Measurements from ENCODE around the gene NFYC.

The NFYC gene

DNA sequence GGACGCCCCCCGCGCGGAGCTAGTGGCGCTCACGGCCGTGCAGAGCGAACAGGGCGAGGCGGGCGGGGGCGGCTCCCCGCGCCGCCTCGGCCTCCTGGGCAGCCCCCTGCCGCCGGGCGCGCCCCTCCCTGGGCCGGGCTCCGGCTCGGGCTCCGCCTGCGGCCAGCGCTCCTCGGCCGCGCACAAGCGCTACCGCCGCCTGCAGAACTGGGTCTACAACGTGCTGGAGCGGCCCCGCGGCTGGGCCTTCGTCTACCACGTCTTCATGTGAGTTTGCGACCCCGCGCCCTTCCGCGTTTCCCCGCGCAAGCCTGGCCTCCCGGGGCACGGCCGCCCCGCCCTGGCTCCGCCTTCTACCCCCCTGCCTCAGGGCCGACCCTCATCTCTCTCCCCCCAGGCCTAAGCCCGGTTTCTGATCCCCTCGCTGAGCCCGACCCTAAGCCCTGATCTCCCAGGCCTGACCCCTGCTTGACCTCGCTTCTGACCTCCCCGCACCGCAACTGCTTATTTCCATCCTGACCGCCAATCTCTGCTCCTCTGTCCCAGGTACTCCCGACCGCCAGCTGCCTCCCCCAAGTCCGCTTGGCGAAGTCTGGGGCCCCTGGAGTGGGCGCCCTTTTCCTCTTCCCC lies 92.8 kb downstream of the NFYC start:
- no peak for DNase-seq

DNA sequence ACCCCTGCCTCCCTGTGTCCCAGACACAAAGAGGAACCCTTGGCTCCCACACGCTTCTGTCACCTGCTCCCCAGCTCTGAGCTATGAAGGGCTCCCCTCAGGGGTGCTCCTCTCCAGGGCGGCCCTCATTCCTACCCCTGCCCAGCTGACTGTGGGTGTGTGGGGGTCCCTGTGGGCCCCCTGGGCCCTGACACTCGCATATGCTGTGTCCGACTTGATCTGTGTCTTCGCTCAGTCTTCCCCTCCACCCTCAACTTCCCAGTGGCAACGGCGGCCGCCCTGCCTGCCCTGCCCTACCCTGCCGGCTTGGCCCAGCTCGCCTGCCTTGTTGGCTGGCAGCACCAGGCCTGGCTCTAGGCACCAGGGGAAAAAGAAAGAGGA lies 93.3 kb downstream of the NFYC start:
- DNase-seq = no peak

DNA sequence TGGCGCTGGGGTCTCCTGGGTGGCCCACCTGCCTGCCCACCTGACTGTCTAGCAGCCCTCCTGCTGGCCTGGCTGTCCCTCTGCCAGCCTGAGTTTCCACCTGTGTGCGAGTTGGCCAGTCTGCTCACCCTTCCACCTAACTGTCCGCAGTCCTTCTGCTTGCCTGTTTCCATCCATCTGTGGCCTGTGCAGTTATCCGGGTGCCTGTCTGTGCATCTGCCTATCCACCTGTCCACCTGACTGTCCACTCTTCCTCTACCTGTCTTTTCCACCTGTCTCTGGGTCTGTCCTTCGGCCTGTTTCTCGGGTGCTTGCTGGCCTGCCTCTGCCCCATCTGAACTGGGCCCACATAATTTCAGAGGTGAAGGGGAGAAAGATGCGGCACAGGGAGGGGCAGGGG lies 93.9 kb downstream of the NFYC start:
- DNase-seq = no peak

DNA sequence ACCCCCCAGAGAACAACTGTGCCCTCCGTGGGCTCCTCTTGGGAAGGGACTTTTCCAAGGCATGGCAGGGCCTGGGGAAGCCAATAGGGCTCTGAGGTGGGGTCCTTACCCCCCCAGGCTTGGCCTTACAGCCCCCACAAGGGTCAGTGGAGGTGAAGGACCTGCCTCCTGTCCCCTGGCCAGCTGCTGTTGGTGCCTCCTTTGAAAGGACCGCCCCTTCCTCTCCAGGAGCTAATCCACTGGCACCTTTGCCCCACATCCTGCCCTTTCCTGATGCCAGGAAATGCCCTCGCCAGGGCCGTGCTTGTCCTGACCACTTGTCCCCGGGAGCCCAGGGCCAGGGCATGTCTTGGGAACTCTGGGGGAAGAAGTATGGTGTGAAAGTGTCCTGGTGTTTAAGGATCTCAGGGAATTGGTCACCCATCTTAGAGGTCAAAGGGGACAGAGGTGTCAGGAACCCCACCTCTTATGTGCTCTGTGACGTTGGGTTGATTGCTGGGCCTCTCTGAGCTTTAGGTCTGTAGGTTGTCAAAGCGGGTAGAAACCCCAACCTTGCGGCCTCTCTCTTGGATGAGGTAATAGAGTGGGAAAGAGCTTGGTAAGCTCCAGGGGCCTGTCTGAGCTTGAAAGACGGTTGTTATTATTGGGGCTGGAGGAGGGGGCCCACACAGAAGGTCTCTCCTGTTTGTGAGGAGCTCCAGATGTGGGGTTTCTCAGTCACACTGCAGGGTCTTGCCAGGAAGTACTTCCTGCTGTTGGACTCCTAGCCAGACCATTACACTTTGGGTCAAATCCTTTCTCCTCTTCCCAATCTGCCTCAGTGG lies 94.9 kb downstream of the NFYC start:
- no peak for DNase-seq

DNA sequence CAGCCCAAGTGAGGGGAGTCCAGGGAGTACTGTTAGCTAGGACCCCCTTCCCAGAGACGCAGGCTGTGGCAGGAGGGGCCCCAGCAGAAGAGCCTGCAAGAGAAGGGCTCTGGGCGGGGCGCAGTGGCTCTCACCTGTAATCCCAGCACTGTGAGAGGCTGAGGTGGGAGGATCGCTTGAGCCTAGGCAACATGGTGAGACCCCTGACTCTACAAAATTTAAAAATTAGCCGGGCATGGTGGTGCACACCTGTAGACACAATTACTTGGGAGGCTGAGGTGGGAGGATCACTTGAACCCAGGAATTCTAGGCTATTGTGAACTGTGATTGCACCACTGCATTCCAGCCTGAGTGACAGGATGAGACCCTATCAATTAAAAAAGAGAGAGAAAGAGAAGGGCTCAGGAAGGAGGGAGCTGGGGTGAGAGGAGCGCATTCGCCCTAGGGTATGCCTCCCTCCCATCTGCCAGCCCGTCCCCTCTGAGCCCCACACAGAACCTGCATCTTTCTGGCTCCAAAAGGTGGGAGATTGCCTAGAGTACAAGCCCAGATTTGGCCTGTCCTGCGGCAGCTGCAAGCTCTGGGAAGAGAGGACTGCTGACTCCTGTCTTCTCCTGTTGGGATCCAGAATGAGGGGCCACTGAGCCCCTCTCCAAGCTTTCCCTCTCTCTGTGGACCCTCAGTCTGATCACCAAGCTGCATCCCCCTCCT lies 95.6 kb downstream of the NFYC start:
- DNase-seq = no peak

DNA sequence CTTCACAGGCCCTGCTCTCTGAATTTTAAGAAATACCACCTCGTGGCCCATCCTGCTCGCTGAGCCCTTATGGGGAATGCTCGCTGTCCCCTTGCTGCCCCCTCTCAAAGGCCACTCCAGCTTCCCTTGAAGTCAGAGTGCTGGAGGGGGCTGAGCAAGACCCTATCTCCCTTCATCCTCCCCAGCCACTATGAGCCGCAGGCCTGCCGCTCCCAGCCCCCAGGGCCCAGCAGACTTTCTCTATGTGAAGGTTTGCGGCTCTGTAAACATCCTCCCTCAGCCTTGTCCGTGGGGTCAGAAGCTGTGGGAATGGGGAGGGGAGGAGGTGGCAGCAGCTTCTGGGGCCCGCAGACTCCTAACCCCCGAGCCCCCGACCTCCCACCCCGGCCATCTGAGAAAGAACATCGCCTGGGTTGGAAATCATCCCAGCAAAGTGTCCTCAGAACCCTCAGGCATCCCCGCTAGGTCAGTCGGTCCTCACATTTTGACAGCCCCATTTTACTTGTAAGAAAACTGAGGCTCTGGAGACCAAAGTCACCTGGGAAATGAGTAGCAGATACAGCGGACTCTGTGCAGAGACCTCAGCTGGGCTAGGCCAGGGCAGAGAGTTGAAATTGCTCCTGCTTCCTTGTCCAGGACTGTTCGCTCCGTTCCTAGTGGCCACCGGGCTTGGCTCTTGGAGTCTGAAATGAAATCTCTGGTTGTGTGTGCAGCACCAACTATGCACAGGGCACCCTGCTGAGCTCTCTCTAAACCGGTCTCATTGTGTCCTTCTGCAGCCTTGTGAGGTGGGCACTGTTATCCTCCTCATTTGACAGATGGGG lies 96.4 kb downstream of the NFYC start:
- DNase-seq = no peak

DNA sequence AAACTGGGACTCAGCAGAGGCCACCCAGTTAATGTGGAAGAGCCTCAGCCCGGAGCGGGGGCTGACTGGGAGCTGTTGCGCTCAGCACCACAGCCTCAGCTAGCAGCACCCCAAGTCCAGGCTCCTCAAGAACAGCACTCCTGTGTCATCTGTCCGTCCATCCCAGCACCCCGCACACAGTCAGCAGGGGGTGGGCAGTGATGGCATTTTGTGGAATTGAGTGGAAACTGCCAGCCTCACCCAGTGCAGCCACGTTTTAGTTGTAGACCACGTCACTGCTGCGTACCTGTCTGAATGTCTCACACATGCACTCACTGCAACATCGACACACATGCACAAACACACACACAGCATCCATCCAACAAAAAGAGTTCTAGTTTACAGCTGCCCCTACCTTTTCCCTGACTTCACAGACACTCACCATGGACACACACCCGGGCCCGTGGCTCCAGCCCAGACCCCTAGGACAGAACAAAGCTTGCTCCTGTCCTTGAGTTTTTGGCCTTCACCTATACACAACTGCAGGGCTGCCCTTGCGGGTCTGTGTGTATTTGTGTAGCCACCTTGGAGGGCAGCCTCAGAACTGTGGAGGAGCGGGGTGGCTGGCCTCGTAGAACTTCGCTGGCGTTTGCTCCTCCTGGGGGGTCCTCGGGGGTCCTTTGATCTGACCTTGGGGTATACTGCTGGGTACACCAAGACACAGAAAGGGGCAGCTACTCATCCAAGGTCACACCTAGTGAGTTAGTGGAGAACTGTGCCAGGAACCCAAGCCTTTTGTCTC lies 97.2 kb downstream of the NFYC start:
- DNase-seq = no peak

DNA sequence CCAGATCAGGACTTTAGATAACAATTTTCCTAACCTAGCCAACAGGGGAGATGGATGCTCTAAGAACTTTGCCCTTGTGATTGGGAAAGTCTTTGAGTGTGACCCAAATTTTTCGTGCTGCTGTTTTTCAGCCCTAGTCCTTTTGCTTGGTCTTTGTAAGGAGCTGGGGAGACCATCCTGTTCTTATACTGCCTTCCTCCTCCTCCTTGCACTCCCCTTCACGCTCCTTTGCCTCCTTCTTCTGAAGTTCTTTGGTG lies 97.8 kb downstream of the NFYC start:
- DNase-seq = no peak

DNA sequence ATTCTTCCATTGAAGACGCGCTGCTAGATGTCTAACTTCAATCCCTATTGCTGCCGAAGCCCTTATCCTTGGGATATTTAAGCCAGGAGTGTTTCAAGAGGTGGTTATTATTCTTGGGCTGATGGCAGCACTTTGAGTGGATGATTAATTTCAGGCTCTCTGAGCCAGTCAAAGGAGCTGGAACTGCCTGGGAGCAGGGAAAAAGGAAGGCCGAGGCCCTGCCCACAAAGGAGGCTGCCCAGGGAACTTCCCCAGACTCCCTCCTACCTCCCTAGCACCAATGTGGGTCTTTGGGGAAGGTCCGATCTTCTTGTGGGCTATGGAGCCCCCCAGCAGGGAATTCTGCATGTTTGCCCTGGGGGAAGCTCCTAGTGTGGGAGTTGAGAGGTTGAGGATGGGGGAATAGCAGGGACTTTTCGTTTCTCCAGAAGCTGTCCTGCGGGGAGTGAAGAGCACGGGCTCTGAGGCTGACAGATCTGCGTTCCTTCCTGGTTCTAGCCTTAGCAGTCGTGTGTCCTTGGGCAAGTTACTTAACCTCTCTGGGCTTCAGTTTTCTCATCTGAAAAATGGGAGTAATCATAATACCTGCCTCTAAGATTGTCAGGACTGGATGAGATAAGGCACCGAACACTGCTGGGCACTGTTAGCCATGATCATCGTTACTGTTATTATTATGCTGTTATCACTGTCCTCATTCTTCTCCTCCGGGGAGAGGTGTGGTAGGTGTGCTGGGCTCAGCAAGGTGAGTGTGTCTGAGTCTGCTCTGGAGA lies 98.3 kb downstream of the NFYC start:
- no peak for DNase-seq

DNA sequence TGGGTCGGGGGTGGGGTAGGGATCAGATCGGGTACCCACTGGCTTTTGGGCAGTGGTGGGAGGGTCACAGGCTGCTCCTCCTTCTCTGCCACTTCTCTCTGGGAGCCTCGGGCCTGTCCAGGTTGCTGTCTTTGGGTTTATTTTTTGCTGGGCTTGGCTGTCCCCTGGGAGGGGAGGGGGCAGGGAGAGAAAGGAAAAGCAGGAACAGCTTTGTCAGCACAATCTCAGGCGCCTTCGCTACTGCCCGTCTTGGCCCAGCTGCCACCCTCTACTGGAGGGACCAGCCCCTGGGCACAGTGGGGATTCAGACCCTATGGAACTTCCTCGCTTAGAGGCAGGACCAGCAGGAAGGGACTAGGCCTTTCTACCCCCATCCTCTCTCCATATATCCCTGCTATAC lies 100.5 kb downstream of the NFYC start:
- no peak for DNase-seq

DNA sequence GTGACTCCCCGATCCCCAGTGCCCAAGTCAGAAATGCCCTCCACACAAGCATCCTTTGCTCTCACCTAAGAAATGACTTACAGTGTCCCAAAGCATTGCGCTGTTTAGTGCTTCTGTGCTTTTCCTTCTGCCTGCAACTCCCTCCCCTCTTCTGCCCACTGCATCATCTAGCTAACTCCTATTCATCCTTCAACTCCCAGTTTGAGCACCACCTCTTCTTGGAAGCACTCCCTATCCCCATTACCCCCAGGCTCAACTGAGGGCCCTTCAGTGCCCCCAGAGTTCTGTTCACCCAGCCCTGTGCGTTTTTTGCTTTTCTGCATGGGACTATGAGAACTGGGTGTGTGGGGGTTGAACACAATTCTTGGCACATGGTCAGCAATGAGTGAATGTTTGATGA lies 102.1 kb downstream of the NFYC start:
- no peak for DNase-seq

DNA sequence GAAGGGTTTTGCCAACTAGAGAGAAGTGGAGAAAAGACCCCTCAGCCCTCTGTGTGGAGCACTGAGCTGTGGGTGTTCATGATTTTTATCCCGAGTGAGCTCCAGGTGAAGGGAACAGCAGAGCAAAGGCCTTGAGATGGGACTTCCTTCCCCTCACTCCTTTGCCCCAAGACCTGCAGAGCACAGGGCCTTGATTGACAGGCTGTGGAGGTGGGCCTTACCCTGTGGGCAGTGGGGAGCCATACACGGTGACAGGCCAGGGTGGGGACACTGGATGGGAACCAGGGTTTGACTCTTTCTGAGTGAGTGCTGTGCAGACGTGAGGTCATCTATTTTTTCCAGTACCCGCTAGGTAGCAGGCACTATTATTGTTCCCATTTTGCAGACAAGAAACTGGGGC lies 102.5 kb downstream of the NFYC start:
- DNase-seq = no peak

DNA sequence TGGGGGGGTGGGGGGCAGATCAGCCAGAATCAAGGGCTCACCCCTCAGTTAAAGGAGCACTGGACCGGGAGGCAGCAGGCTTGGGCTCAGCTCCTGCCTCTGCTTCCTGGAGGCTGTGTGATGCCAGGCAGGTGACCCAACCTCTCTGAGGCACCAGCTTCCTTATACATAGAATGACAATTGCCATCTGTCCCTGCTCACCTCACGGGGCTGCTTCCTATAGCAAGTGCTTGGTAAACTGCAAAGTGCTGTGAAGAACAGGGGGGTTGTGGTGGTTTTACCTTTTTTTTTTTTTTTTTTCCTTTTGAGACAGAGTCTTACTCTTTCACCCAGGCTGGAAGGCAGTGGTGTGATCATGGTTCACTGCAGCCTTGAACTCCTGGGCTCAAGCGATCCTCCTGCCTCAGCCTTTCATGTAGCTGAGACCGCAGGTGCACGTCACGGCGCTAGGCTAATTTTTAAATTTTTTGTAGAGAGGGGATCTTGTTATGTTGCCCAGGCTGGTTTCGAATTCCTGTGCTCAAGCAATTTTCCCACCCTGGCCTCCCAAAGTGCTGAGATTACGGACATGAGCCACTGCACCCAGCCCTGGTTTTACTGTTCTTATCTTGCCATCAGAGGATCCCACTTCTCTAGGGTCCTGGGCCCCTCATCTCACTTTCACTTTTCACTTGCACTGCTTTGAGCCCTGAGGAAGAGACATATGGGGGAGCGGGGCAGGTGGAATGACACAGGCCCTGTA lies 103.6 kb downstream of the NFYC start:
- no peak for DNase-seq

DNA sequence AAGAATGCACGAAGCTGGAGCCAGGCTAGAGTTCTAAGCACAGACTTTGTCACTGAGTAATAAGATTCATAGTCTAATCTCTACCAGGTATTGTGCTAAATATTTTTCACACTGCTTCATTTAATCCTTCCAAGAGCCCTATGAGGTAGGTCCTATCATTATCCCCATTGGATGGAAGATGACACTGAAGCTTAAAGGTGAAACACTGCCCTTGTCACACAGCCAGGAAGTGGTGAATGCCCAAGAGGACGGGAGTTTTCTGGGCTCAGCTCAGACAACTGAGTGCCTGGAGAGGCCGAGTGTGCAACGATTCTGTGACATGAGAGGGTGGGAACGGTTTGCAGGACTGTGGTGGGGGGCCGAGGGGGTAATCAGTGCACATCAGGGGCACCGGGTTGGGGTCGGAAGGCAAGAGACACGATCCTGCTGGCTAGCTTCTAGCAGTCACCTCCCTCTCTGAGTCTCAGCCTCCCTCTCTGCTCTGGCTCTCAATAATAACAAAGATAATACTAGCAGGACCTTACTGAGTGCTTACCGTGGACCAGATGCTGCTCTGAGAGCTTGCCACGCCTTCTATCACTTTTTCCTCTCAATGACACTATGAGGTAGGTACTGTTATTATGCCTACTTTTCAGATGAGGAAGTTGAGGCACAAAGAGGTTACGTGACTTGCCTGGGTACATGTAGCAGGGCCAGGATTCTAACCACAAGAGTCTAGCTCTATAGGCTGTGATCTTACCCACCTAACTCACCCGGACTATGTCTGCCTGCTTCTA lies 104.5 kb downstream of the NFYC start:
- DNase-seq = no peak

DNA sequence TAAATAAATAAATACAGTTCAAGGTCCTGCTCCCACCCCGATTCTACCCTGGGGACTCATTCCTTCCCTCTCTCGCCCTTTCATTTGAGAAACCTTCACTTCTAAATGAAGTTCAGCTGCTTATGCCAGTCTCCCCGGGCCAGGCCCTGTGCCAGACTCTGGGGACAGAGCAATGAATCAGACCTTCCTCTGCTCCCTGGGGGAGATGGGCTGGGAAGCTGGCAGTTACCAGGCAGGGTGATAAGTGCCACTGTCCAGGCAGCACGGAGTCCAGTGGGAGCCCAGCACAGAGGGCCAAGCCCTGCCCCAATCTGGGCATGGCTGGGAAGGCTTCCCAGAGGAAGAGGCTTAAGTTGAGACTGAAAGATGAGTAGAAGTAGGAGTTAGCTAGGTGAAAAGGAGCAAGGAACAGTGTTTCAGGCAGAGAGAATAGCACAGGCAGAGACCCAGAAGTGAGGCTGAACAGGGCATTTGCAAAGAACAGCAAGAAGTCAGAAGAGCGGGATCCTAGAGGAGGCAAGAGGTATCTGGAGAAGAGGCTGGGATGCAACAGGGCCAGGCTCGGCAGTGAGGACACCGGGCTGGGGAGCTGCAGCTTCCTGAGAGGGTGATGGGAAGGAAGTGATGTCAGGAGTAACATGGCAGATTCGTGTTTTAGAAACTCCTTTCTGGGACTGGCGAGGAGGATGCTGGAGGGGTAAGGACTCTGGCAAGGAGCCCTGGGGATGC lies 105.6 kb downstream of the NFYC start:
- no peak for DNase-seq

DNA sequence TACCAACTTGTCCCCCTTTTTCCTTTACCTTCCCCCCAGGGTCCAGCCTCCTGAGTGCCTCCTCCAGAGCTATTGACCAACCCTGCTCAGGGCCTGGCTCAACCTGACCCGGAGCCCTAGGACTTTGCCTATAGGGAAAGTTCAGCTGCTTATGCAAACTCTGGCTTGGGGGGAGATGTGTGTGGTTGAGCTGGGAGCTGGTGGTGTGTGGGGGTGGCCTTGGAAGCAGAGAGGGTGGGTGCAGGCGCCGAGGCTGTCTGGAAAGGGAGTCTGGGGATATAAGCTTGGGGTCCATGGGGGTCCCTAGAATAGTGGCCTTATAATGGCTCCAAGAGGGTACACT lies 106.1 kb downstream of the NFYC start:
- no peak for DNase-seq

DNA sequence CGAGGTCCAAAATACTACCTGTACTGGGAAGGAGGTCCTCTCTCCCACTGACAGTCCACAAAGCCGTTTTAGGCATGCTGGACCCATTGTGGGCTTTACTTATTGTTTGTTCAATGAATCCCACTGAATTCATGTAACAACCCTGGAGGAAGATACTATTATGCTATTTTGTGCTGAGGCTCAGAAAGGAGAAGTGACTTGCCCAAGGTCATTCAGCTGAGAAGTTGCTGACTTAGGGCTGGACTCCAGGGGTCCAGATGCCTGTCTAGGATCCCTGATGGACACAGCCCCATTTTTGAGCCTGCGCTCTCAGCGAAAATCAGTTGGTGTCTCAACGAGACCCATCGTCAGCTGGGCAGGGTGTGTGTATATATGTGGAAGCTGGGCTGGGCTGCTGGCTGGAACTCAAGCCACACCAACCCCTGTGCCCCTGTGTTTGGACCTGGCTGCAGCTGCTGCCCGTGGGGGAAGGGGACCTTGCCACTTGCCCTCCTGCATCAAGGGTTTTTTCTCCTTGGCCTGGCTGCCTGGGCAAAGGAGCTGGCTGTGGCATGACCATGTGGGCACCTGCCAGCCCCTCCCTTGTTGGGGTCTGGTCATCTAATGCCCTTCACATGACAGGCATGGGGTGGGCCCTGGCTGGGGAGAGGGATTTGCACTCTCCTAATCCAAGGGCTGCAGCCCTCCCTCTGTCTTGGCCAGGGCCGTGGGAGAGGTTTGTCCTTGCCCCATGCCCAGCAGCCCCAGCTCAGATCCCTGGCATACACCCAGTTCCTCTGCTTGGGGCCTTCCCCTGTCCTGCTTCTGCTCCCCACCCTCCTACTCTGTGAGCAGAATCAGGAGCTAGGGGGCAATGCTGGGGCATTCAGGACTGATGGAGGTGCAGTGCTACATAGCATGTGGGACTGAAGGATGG lies 107.1 kb downstream of the NFYC start:
- no peak for DNase-seq

DNA sequence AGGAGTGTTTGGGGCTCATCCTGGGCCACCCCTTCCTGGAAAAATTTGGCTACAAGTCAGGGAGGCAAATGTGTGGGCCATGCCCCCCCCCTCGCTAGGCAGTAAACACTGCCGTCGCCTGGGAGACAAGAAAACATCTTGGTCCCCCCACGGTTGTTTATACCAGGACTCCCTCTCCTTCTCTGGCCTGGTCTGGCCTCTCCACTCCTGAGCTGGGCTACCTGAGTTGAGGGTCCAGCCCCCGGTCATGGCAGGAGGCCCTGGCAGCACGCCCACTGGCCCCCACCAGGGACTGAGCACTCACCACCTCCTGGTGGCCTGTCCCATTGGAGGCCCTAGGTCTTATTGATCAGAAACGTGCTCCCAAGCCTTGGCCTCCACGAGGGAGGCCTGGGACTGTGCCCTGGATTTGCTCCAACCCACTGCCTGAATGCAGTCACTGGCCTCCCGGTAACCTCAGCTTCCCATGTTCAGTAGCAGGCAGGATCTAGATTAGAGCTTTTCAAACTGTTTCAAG lies 107.9 kb downstream of the NFYC start:
- DNase-seq = no peak

DNA sequence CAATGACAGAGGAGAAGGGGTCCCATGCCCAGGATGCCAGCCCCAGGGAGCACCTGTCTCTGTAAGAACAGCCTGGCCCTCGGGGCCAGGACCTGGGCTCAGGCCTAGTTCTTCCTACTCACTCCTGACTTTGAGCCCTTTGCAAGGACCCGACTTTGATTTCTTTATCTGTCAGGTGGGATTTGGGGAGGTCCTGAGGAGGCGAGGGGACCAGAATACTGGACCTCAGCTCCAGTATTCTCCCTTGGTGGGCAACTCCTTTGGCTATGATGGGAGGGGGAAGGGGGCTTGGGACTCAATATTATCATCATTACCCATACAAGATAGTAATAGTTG lies 110.2 kb downstream of the NFYC start:
- DNase-seq = no peak

All from NCI-H2081 treated with DMSO at 0.1 percent for 48 hours (cell line).